Endothelial cell of umbilical vein (primary cell): ENCODE measurements around the gene WDR7.

Experiments used
- CTCF ChIP-seq, 2 donors: IDR thresholded peaks; 1 replicate in 1 of 2; 2 replicates in 1 of 2; pipeline ENCODE4 v1.5.1; 2011; ENCODE audit warnings: low read length in 2 of 2, mild to moderate bottlenecking in 2 of 2, moderate library complexity in 2 of 2, control low read depth in 1 of 2, inconsistent platforms in 1 of 2, low read depth in 1 of 2; ENCODE audit not compliant: insufficient read depth in 1 of 2; ENCODE audit errors: extremely low read depth in 1 of 2
- EZH2 ChIP-seq: IDR thresholded peaks from 2 replicates; pipeline ENCODE4 v1.6.1; 2012; ENCODE audit warnings: borderline replicate concordance, low read depth, mild to moderate bottlenecking, moderate library complexity, low read length, inconsistent platforms; ENCODE audit not compliant: severe bottlenecking
- POLR2A ChIP-seq: IDR thresholded peaks from 2 replicates; pipeline ENCODE4 v1.6.1; 2012; ENCODE audit warnings: low read depth, mild to moderate bottlenecking, control low read depth, low read length
- POLR2AphosphoS5 ChIP-seq: IDR thresholded peaks from 2 replicates; pipeline ENCODE4 v1.6.1; 2012; ENCODE audit warnings: low read depth, mild to moderate bottlenecking, control low read depth, low read length, moderate library complexity; ENCODE audit not compliant: insufficient read depth

- no peak for TF ChIP-seq POLR2A
- no peak for TF ChIP-seq CTCF (IDR thresholded peaks at IDR 0.05; ENCODE audit: extremely low read depth in 1 of 2, insufficient read depth in 1 of 2, low read depth in 1 of 2, low read length in 2 of 2)
- TF ChIP-seq EZH2: no peak
- TF ChIP-seq POLR2AphosphoS5: no peak
Measured at GRCh38 chr18:57062178-57062577, 411.0 kb downstream of the WDR7 start.
